Measurements from ENCODE around the gene BTBD16. TPM values are rescaled to one million over a fixed set of nuclear protein-coding genes. Genes with fewer than 3 reads are reported as not detected.

Gene BTBD16
- total RNA-seq, 1 experiment from 2014 or later, result not detected

GRCh38 chr10:122349758-122350369, 78.8 kb downstream of the BTBD16 start:
- no CpG with 5 or more reads among the region's 3 CpGs for WGBS (ENCODE audit: extremely low coverage, insufficient read length, low lambda C conversion rate)

More at GRCh38 chr10:122349758-122350369, 78.8 kb downstream of the BTBD16 start:
- H3K27me3 ChIP-seq (ENCODE audit: insufficient read depth, low read length), result no peaks in the 10 kb centered on the region
- no peaks in the 10 kb centered on the region for H4K20me1 ChIP-seq (ENCODE audit: control insufficient read depth, insufficient read depth, insufficient read length)
- H3K4me2 ChIP-seq (ENCODE audit: insufficient read depth, insufficient read length, low read length), result no peak overlapping the region
- H3K4me1 ChIP-seq (ENCODE audit: insufficient read depth, low read length), result no peaks in the 10 kb centered on the region; the same call in 1 of the 2 replicates
- no peak overlapping the region for H3K18ac ChIP-seq (ENCODE audit: insufficient read length, low read depth, low read length)
- no peak overlapping the region for H2BK20ac ChIP-seq (ENCODE audit: low read depth, low read length, poor library complexity, severe bottlenecking)
- Mint-ChIP-seq H3K27ac (no peak overlapping the region), H3K4me3 (no peak overlapping the region), H3K4me1 (peaks cover 23 to 31% of the 10 kb centered on the region in 2 experiments), H3K9me3 (peaks cover 35 to 37% of the 10 kb centered on the region in 2 experiments), H3K36me3 (ENCODE audit: insufficient read depth in 1 of 3, low read depth in 3 of 3) (peaks cover 16 to 35% (median 25%) of the 10 kb centered on the region in 3 experiments), H3K27me3 (ENCODE audit: low read depth) (peaks cover 26% of the 10 kb centered on the region)
- H3K23me2 ChIP-seq (ENCODE audit: insufficient read length, low read depth, low read length, poor library complexity, severe bottlenecking), result no peaks in the 10 kb centered on the region
- TF ChIP-seq, protein P1, sequence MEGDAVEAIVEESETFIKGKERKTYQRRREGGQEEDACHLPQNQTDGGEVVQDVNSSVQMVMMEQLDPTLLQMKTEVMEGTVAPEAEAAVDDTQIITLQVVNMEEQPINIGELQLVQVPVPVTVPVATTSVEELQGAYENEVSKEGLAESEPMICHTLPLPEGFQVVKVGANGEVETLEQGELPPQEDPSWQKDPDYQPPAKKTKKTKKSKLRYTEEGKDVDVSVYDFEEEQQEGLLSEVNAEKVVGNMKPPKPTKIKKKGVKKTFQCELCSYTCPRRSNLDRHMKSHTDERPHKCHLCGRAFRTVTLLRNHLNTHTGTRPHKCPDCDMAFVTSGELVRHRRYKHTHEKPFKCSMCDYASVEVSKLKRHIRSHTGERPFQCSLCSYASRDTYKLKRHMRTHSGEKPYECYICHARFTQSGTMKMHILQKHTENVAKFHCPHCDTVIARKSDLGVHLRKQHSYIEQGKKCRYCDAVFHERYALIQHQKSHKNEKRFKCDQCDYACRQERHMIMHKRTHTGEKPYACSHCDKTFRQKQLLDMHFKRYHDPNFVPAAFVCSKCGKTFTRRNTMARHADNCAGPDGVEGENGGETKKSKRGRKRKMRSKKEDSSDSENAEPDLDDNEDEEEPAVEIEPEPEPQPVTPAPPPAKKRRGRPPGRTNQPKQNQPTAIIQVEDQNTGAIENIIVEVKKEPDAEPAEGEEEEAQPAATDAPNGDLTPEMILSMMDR (conservative IDR thresholded peaks at IDR 0.05), result no peak
- H4K5ac ChIP-seq (ENCODE audit: insufficient read length, low read depth, low read length), result no peak overlapping the region
- H3T11ph ChIP-seq (ENCODE audit: low read length), result no peak overlapping the region
- H2BK15ac ChIP-seq (ENCODE audit: low read depth, low read length), result no peak overlapping the region
- H3K56ac ChIP-seq (ENCODE audit: insufficient read length, low read depth, low read length), result no peak overlapping the region
- H3K27ac ChIP-seq (ENCODE audit: insufficient read length, low read depth, low read length), result no peak overlapping the region
- H3K79me1 ChIP-seq (ENCODE audit: insufficient read depth, low read depth, low read length, poor library complexity, severe bottlenecking), result no peaks in the 10 kb centered on the region
- H3K9ac ChIP-seq (ENCODE audit: extremely low read depth, insufficient read length, low read length), result no peak overlapping the region
- no peaks in the 10 kb centered on the region for H3K79me2 ChIP-seq (ENCODE audit: insufficient read depth, low read length)
- no peak overlapping the region for H2BK120ac ChIP-seq (ENCODE audit: low read depth, low read length, poor library complexity, severe bottlenecking)
- H3K9me3 ChIP-seq (ENCODE audit: control insufficient read depth, low read depth, low read length), result peaks cover 11% of the 10 kb centered on the region
- no peak overlapping the region for H3K4ac ChIP-seq (ENCODE audit: low read depth, low read length)
- no peak overlapping the region for H2BK5ac ChIP-seq (ENCODE audit: insufficient read length, low read length)
- no peak overlapping the region for H4K91ac ChIP-seq (ENCODE audit: insufficient read length, low read depth, low read length)
- H2AFZ ChIP-seq (ENCODE audit: low read length), result no peak overlapping the region
- H3K14ac ChIP-seq (ENCODE audit: insufficient read depth, low read length), result no peak overlapping the region
- no peak overlapping the region for H4K8ac ChIP-seq (replicated peaks; ENCODE audit: insufficient read length, low read depth, low read length)
- DNase-seq, result no peak
- no peak overlapping the region for H2BK12ac ChIP-seq (ENCODE audit: insufficient read length, low read depth, low read length)
- no peak overlapping the region for H3K23ac ChIP-seq (ENCODE audit: insufficient read length, low read depth, low read length)
- no peak overlapping the region for H2AK5ac ChIP-seq (ENCODE audit: insufficient read length, low read length)
